ENCODE data around the gene TSPEAR.
A peak's percentile ranks its signal among the peaks of the same experiment; 100 is the strongest.

The TSPEAR gene

DNA sequence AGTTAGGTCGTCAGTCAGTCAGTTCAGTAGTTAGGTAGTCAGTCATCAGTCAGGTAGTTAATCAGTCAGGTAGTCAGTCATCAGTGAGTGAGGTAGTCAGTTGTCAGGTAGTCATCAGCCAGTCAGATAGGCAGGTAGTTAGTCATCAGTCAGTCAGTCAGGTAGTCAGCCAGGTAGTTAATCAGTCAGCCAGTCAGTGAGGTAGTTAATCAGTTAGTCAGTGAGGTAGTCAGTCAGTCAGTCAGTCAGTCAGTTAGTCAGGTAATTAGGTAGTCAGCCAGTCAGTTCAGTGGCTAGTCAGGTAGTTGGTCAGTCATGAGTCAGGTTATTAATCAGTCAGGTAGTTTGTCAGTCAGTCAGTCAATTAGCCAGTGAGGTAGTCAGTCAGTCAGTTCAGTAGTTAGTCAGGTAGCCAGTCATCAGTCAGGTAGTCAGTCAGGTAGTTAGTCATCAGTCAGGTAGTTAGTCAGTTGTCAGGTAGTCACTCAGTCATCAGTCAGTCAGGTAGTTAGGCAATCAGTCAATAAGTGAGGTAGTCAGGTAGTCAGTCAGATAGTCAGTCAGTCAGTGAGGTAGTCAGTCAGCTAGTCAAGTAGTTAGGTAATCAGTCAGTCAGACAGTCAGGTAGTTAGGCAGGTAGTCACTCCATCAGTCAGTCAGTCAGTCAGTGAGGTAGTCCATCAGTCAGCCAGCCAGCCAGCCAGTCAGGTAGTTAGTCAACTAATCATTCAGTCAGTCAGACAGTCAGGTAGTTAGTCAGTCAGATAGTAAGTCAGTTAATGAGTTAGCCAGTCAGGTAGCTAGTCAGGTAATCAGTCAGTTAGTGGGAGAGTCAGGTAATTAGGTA lies 187.6 kb downstream of the TSPEAR start:
- no peak for DNase-seq (ENCODE audit: low spot score)
- H3K27ac Mint-ChIP-seq: no peak overlapping the region
- no peaks in the 10 kb centered on the region for H3K36me3 Mint-ChIP-seq (ENCODE audit: low read depth)
- no peaks in the 10 kb centered on the region for H3K27me3 Mint-ChIP-seq (ENCODE audit: low read depth)
- no peaks in the 10 kb centered on the region for H3K9me3 Mint-ChIP-seq
- H3K4me1 Mint-ChIP-seq (ENCODE audit: low read depth): no peaks in the 10 kb centered on the region
- no peak overlapping the region for H3K4me3 Mint-ChIP-seq

DNA sequence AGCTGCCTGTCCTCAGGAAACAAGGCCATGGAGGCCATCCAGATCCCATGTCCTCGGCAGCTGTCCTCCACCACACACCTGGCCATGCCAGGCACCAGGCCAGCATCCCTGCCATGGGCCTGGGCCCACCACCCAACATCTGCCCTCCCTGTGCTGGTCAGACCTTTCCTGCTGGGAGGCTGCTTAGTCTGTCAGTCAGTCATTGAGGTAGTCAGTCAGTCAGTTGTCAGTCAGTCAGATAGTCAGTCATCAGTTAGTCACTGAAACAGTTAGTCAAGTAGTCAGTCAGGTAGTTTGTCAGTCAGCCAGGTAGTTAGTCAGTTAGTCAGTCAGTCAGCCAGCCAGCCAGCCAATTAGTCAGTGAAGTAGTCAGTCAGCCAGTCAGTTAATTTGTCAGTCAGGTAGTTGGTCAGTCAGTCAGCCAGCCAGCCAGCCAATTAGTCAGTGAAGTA lies 188.6 kb downstream of the TSPEAR start:
- Mint-ChIP-seq H3K9me3 (no peaks in the 10 kb centered on the region), H3K4me1 (ENCODE audit: low read depth) (no peaks in the 10 kb centered on the region), H3K4me3 (no peak overlapping the region), H3K27ac (no peak overlapping the region), H3K36me3 (ENCODE audit: low read depth) (no peaks in the 10 kb centered on the region), H3K27me3 (ENCODE audit: low read depth) (no peaks in the 10 kb centered on the region)
- DNase-seq (ENCODE audit: low spot score): no peak

DNA sequence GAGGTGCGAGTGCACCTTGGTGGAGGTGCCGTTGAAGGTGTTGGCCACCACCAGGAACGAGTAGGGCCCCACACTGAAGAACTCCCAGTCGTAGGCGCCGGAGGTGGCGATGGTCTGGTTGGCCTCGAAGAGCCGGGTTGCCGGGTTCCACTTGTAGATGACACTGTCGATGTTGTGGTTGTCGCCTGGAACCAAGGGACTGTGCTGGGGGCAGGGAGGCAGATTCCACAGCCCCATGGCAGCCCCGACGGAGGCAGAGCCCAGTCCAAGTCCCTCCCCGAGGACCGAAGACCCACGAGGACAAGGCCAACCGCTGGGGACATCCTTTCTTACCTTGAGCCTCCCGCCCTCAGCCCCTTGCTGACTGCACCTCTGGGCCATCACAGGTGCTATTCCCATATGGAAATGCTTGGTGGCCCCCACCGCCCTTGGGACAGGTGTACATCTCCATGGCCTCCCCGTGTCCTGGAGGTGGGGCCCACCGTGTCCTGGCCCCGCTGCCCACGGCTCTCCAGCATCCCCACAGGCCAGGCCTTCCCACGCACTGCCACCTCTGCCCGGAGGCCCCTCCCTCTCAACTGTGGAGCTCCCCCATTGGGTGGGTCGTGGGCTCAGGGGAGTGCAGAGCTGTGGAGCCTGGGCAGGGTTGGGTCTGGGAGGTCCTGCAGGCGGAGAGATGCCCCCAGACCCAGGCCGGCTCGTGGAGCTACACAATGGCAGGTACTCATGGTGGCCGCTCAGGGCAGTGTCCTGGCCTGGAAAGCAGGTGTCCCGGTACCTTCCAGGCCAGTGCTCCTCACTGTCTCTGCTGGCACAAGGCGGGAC lies 189.2 kb downstream of the TSPEAR start:
- no peaks in the 10 kb centered on the region for H3K4me1 Mint-ChIP-seq (ENCODE audit: low read depth)
- no peak for DNase-seq (ENCODE audit: low spot score)
- no peaks in the 10 kb centered on the region for H3K27me3 Mint-ChIP-seq (ENCODE audit: low read depth)
- H3K36me3 Mint-ChIP-seq (ENCODE audit: low read depth): no peaks in the 10 kb centered on the region
- H3K9me3 Mint-ChIP-seq: no peaks in the 10 kb centered on the region
- no peak overlapping the region for H3K4me3 Mint-ChIP-seq
- no peak overlapping the region for H3K27ac Mint-ChIP-seq

DNA sequence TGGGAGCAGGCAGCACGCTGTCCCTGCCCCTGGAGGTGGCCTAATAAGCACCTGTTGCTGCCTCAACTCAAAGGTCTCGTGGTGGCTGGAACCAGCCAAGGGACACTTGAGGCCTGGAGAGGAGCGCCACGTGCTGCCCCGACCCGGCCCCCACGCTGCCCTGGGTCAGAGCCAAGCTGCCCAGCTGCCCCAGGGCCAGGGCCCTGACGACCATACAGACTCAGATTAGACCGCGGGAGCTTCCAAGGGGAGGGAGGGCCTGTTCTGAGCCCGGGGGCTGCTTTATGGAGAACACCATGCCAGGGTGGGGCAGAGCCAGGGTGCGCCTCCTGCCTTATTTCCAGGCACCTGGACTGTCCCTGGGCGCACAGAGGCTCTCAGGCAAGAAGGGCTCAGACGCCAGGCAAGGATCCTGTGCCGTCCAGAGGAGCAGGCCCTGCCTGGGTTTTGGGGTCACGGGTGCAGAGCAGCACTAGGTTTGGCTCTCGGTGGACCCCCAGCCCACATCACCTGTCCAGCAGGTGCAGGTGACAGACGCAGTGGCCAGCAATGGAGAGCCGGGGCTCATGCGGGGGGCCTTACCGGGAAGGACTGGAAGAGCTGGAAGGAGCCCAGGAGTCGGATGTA lies 190.0 kb downstream of the TSPEAR start:
- Mint-ChIP-seq H3K27me3 (ENCODE audit: low read depth) (no peaks in the 10 kb centered on the region), H3K4me1 (ENCODE audit: low read depth) (no peaks in the 10 kb centered on the region), H3K27ac (no peak overlapping the region), H3K36me3 (ENCODE audit: low read depth) (no peaks in the 10 kb centered on the region), H3K4me3 (no peak overlapping the region), H3K9me3 (no peaks in the 10 kb centered on the region)
- no peak for DNase-seq (ENCODE audit: low spot score)

DNA sequence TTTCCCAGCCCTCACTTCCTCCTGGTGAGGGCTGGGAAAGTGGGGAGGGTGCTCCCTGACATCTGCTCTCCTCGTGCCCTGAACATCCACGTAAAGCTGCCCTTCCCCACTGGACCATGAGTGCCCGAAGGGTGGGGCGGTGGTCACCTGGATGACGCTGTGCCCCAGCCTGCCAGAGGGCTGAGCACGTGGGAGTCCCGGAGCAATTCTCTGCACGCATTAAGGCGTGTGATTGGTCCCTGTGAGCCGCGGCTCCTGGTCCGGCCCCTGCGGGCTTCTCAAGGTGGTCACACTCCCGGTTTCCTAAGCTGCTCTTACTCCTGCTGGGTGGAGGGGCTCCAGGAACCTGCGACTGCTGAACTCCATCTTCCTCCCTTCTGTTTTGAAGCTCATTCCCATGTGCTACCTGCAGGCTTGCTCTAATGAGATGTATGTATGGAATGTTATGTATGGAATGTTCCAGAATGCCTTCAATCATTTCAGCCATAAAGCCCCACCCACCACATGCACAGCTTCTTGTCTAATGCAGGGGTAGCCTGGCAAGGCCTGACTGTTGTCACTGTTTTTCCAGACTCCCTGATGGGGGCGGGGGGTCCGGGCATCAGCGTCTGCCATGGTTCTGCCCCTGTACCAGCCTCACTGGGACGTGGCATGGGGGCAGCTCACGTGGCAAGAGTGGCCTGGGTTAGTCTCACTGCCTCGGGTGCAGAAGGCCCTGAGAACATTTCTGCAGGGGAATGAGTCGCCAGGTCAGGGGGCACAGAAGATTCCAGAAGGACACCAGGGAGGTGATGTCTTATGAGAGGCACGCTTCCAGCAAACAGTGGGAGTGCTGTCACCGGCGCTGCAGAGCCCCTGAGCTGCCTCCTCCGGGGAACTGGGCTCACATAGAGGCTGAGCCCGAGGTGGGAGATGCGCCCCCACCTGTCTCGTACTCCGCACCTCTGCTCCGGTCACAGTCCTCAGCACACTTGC lies 190.8 kb downstream of the TSPEAR start:
- no peak for DNase-seq (ENCODE audit: low spot score)

DNA sequence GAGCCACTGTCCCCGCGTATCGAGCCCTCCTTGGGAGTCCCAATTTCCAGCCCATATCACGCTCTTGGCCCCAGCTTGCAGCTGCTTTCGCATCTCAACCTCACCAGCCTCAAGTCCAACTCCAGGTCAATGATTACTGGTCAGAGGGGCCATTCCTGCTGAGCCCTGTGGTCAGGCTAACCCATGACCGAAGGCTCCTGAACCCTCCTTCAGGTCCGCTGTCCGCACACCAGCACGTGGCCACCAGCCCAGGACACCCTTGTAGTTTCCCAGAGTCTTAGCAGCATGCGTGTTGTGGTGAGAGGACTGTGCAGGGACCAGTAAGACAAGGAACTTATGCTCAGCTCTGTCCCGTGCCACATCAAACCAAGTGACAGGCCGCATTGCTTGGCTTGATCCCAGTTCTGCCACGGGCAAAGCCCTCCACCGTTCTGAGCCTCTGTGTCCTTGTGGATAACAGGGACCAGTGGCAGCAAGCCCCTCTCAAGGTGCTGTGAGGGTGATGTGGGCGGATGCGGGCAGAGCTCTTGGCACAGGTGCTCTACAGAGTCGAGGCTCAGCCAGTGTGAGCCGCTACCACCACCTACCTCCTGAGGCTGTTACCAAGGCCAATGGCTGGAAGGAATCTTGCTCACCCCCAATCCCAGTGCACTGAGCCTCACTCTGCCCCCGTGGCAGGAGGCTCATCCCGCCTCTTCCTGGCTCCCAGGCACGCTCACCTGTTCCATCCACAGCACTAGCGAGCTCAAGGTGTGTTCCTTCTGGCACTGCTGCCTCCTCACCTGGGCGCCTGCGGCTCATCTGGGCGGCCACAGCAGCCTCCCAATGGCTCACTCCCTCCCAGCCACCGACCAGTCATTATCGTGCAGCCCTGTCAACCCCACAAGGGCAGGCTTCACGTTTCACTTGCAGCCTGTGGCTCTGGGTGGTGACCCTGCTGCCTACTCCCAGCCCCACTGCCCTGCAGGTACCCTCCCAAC lies 191.7 kb downstream of the TSPEAR start:
- Mint-ChIP-seq H3K36me3 (ENCODE audit: low read depth) (no peaks in the 10 kb centered on the region), H3K4me1 (ENCODE audit: low read depth) (no peaks in the 10 kb centered on the region), H3K27me3 (ENCODE audit: low read depth) (no peaks in the 10 kb centered on the region), H3K9me3 (no peaks in the 10 kb centered on the region), H3K27ac (no peak overlapping the region), H3K4me3 (no peak overlapping the region)
- no peak for DNase-seq (ENCODE audit: low spot score)

More for the DNA sequence above, 190.8 kb downstream of the TSPEAR start:
- H3K36me3 Mint-ChIP-seq (ENCODE audit: low read depth): no peaks in the 10 kb centered on the region
- no peaks in the 10 kb centered on the region for H3K4me1 Mint-ChIP-seq (ENCODE audit: low read depth)
- H3K4me3 Mint-ChIP-seq: no peak overlapping the region
- H3K27ac Mint-ChIP-seq: no peak overlapping the region
- H3K9me3 Mint-ChIP-seq: no peaks in the 10 kb centered on the region
- H3K27me3 Mint-ChIP-seq (ENCODE audit: low read depth): no peaks in the 10 kb centered on the region

DNA sequence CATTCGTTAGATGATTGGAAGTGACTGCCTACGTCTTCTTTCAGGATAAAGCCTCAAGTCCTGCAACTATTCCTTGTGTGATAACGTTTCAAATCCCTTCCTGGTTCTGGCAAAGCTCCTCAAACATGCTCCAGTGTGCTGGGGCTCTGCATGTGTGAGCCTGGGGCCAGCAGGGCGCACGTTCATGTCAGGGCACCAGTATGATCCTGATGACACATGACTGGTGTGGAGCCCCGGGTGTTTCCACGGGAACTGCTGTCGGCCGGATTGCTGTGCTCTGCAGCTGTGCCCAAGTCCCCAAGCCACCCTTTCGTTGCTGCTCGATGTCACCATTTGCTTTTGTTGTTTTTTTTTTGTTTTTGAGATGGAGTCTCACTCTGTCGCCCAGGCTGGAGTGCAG lies 192.7 kb downstream of the TSPEAR start:
- Mint-ChIP-seq H3K36me3 (ENCODE audit: low read depth) (no peaks in the 10 kb centered on the region), H3K27ac (no peak overlapping the region), H3K4me1 (ENCODE audit: low read depth) (no peaks in the 10 kb centered on the region), H3K27me3 (ENCODE audit: low read depth) (no peaks in the 10 kb centered on the region), H3K4me3 (no peak overlapping the region), H3K9me3 (no peaks in the 10 kb centered on the region)
- no peak for DNase-seq (ENCODE audit: low spot score)

DNA sequence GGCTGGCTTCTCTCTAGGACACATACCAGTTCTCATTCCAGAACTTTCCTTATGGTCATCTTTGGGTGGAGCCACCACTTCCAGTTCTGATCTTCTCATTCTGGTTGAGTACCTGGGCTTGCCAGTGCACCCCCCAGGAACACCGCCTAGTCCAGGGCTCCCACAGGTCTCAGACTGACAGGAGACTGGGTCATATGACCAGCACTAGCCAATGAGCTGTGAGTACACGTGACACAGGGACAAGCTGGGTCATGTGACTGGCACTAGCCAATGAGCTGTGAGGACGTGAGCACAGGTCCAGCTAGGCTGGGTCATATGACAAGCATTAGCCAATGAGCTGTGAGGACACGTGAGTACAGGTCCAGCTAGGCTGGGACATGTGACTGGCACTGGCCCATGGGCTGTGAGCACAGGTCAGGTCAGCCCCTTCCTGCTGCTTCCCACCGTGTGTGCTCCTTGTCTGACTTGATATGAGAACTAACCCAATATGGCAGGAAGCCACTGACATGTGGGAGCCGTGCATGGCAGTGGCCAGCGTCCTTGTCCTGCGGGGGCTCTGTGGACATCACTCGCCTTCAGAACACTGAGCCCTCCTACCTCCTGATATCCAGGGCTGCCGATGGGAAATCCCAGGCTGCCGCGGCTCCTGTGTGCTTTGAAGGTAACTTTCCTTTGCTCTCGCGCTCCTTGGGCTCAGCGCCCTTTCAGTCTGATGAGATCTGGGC lies 194.0 kb downstream of the TSPEAR start:
- DNase-seq (ENCODE audit: low spot score): peak; percentile 46
- Mint-ChIP-seq H3K9me3 (no peaks in the 10 kb centered on the region), H3K4me3 (peak overlapping the region; percentile 64), H3K27me3 (ENCODE audit: low read depth) (no peaks in the 10 kb centered on the region), H3K4me1 (ENCODE audit: low read depth) (no peaks in the 10 kb centered on the region), H3K36me3 (ENCODE audit: low read depth) (no peaks in the 10 kb centered on the region), H3K27ac (no peak overlapping the region)

DNA sequence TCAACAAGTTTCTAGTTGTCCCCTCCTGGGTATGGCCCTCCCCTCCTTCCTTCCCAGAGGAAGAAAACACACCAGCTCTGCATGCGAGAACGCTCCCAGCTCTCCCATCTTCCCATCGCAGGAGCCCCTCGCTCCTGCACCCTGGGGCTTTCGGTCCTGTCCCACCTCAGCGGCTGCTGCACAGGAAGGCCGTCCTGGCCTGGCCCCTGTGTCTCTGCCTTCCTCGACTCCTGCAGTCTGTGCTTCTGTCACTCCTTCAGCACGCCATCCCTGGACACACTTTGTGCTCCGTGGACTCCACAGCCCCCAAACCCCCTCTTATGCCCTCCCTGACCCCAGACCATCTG lies 194.6 kb downstream of the TSPEAR start:
- no peak for DNase-seq (ENCODE audit: low spot score)
- H3K4me3 Mint-ChIP-seq: peak overlapping the region; percentile 23
- H3K27ac Mint-ChIP-seq: no peak overlapping the region
- no peaks in the 10 kb centered on the region for H3K9me3 Mint-ChIP-seq
- H3K36me3 Mint-ChIP-seq (ENCODE audit: low read depth): no peaks in the 10 kb centered on the region
- H3K27me3 Mint-ChIP-seq (ENCODE audit: low read depth): no peaks in the 10 kb centered on the region
- H3K4me1 Mint-ChIP-seq (ENCODE audit: low read depth): no peaks in the 10 kb centered on the region

DNA sequence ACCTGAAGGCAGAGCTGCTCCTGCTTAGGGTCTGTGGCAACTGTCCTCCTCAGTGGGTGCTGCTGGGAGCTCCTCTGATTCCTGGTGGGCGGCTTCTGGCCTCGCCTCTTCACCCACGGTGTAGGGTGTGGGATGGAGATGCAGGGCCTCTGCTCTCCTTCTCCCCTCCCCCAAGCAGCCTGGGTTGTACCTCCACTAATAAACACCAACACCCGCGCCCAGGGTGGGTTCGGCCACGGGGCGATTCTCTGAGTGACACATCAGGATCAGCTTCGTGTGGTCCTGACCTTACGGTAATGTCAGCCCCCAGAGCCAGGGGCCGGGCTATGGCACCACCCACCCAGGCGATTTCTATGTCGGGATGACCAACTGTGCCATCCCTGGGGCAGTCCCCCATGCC lies 195.0 kb downstream of the TSPEAR start:
- H3K36me3 Mint-ChIP-seq (ENCODE audit: low read depth): no peaks in the 10 kb centered on the region
- H3K27ac Mint-ChIP-seq: no peak overlapping the region
- H3K27me3 Mint-ChIP-seq (ENCODE audit: low read depth): no peaks in the 10 kb centered on the region
- no peaks in the 10 kb centered on the region for H3K4me1 Mint-ChIP-seq (ENCODE audit: low read depth)
- no peak for DNase-seq (ENCODE audit: low spot score)
- no peaks in the 10 kb centered on the region for H3K9me3 Mint-ChIP-seq
- no peak overlapping the region for H3K4me3 Mint-ChIP-seq

DNA sequence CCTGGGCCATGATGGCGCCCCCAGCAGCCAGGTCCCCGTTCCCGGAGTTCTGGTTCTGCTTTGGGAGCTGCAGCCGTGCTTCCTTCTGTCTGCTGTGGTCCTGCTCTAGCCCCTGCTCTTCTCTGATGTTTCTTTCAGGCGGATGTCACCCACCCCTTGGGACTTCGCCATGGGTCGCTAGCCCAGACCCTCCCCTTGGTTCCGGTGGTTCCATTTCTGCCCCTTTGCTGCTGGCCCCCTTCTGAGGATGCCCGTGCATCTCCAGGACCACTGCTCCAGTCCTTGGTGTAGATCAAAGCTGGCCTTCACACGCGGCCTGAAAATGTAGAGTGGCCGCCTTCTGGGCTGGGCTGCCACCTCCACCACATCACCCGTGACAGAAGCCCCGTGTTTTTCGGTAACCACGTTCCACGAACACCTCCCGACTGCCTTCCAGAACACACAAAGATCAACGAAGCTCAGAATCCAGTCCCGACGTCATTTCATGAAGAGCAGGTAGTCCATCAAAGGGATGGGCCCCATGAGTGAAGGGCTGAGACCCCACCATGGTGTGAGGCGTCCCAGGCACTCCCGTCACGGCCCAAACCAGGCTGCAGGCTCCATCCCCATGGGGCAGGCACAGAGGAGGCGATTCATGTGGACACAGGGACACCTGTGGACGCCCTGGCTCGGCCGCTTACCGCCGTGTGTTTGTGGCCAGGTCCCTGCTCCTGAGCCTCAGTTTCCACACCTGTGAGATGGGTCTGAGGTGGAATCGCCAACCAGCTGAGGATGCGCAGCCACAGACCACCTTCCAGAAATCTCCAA lies 195.8 kb downstream of the TSPEAR start:
- Mint-ChIP-seq H3K36me3 (ENCODE audit: low read depth) (no peaks in the 10 kb centered on the region), H3K4me1 (ENCODE audit: low read depth) (no peaks in the 10 kb centered on the region), H3K9me3 (no peaks in the 10 kb centered on the region), H3K27ac (no peak overlapping the region), H3K27me3 (ENCODE audit: low read depth) (no peaks in the 10 kb centered on the region), H3K4me3 (no peak overlapping the region)
- DNase-seq (ENCODE audit: low spot score): no peak

Data from T-helper 2 cell treated with Interferon-gamma antibody and Interleukin-4, amounts not matched to agents 5 μg/mL and 100 μg/mL, for 36 hours (primary cell).